K562 (cell line): ENCODE results near the gene FAAH. TPM values are rescaled to one million over a fixed set of nuclear protein-coding genes. Genes with fewer than 3 reads are reported as not detected.

Source experiments
- CXXC5 ChIP-seq: fragments of 250-450 bp; sonication (Bioruptor Pico); IDR thresholded peaks from 2 replicates; pipeline ENCODE4 v1.8.0; 2022; ENCODE audit warnings: inconsistent platforms, mild to moderate bottlenecking, moderate library complexity
- DPF2 ChIP-seq: fragments of 450-650 bp; IDR thresholded peaks from 2 replicates; pipeline ENCODE4 v1.6.1; 2016
- E2F3 ChIP-seq: fragments of 250-450 bp; sonication (Bioruptor Pico); IDR thresholded peaks from 2 replicates; pipeline ENCODE4 v1.4.0; 2020; ENCODE audit warnings: mild to moderate bottlenecking
- FOSL1 ChIP-seq: fragments of 200-800 bp; sonication (Bioruptor generic); conservative IDR thresholded peaks from 2 replicates; pipeline ENCODE4 v1.6.1; 2016; ENCODE audit warnings: missing genetic modification characterization, missing compliant biosample characterization
- HDAC1 ChIP-seq, 2 experiments: fragments of 450-650 bp; IDR thresholded peaks; 2 replicates each; pipeline ENCODE4 v1.6.1; 2016 to 2017; ENCODE audit warnings: inconsistent platforms in 1 of 2, mild to moderate bottlenecking in 1 of 2, moderate library complexity in 1 of 2
- HSF4 ChIP-seq: fragments of 250-450 bp; sonication (Bioruptor Pico); IDR thresholded peaks from 2 replicates; pipeline ENCODE4 v2.1.2; 2022; ENCODE audit warnings: mild to moderate bottlenecking, moderate library complexity, borderline replicate concordance
- JUNB ChIP-seq: fragments of 450-650 bp; formaldehyde crosslinking; conservative IDR thresholded peaks from 2 replicates; pipeline ENCODE4 v1.4.0; 2020; ENCODE audit warnings: mild to moderate bottlenecking
- L3MBTL2 ChIP-seq: fragments of 450-650 bp; IDR thresholded peaks from 2 replicates; pipeline ENCODE4 v1.6.1; 2016; ENCODE audit warnings: mild to moderate bottlenecking, moderate library complexity
- MAZ ChIP-seq, 2 experiments: fragments of 450-650 bp in 1 of 2; sonication (generic) in 1 of 2; formaldehyde crosslinking; IDR thresholded peaks in 1 of 2; conservative IDR thresholded peaks in 1 of 2; 2 replicates each; pipeline versions ENCODE4 v1.4.0 to v1.5.0; 2020; ENCODE audit warnings: mild to moderate bottlenecking in 1 of 2, missing genetic modification reagents in 1 of 2
- SMAD3 ChIP-seq: fragments of 450-650 bp; formaldehyde crosslinking; conservative IDR thresholded peaks from 2 replicates; pipeline ENCODE4 v1.4.0; 2020; ENCODE audit warnings: mild to moderate bottlenecking
- ZBED1 ChIP-seq: IDR thresholded peaks from 2 replicates; pipeline ENCODE4 v1.6.1; 2014
- ZNF224 ChIP-seq: sonication (generic); formaldehyde crosslinking; IDR thresholded peaks from 2 replicates; pipeline ENCODE4 v1.8.0; 2022; ENCODE audit warnings: mild to moderate bottlenecking, missing genetic modification reagents
- ZNF282 ChIP-seq: sonication (generic); formaldehyde crosslinking; IDR thresholded peaks from 2 replicates; pipeline ENCODE4 v1.8.1; 2023; ENCODE audit warnings: missing genetic modification reagents
- ZNF583 ChIP-seq: fragments of 250-450 bp; sonication (Bioruptor Pico); IDR thresholded peaks from 2 replicates; pipeline ENCODE4 v1.4.0; 2020
- polyA plus RNA-seq, 8 experiments: library from polyadenylated mRNA; depleted of rRNA in 4 of 8; stranded (reverse) in 5 of 8; unstranded in 3 of 8; fragments of >200 nt; fragmentation: Nextera tagmentation in 2 of 8; fragmentation: Illumina TruSeq in 1 of 8; extraction: Ambion mirVana in 2 of 8; extraction: Trizol in 1 of 8; gene quantifications; 2 replicates each; pipeline versions ENCODE4 v1.2.1 to v1.2.3, GENCODE V29; 2011 to 2014; ENCODE audit warnings: inconsistent platforms in 1 of 8, missing spikeins in 1 of 8
- total RNA-seq, 7 experiments: library from RNA; depleted of rRNA in 6 of 7; stranded (reverse); fragments of >200 nt in 6 of 7; fragmentation: Illumina TruSeq in 2 of 7; extraction: Trizol in 2 of 7; gene quantifications; 2 replicates each; pipeline versions ENCODE4 v1.2.1 to v1.2.3, GENCODE V29; 2011 to 2021; ENCODE audit warnings: low replicate concordance in 1 of 7
- TF ChIP-seq, protein P1 (sequence below): fragments of 450-650 bp; formaldehyde crosslinking; IDR thresholded peaks from 2 replicates; pipeline ENCODE4 v1.4.0; 2020; ENCODE audit warnings: mild to moderate bottlenecking, moderate library complexity
- TF ChIP-seq, protein P2 (sequence below), 2 experiments: IDR thresholded peaks; 2 replicates each; pipeline ENCODE4 v1.6.1; 2012; ENCODE audit warnings: improper control_type of control experiment in 2 of 2, low read depth in 2 of 2, low read length in 2 of 2, borderline replicate concordance in 1 of 2
- TF ChIP-seq, protein P3 (sequence below): sonication (generic); formaldehyde crosslinking; IDR thresholded peaks from 2 replicates; pipeline ENCODE4 v1.8.0; 2023; ENCODE audit warnings: missing genetic modification reagents, mild to moderate bottlenecking, borderline replicate concordance

Gene FAAH
- total and polyA plus RNA-seq, 9 of the 15 experiments (the other 6 are each of a cell fraction or from before 2014, with no cell fraction given): 0.06 to 1.1 (median 0.32) TPM

DNA sequence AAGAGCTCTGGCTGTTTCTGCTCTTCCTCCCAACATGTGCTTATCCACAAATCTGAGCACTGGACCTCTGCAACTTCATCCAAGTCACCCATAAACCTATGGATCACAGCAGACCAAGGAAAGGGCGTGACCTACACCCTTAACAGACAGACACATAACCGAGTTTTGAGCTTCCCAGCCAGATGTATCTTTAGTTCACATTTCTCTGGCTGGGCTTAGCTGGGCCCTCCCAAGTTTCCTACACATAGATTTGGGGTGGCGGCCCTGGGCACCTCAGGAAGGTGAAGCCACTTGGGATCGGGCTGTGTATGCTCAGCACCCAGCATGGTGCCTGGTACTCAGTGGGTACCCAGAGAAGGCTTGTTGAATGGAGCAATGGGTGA lies 26.4 kb downstream of the FAAH start (continued):
- TF ChIP-seq, protein P1, sequence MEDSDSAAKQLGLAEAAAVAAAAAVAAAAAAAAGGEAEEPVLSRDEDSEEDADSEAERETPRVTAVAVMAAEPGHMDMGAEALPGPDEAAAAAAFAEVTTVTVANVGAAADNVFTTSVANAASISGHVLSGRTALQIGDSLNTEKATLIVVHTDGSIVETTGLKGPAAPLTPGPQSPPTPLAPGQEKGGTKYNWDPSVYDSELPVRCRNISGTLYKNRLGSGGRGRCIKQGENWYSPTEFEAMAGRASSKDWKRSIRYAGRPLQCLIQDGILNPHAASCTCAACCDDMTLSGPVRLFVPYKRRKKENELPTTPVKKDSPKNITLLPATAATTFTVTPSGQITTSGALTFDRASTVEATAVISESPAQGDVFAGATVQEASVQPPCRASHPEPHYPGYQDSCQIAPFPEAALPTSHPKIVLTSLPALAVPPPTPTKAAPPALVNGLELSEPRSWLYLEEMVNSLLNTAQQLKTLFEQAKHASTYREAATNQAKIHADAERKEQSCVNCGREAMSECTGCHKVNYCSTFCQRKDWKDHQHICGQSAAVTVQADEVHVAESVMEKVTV (CRISPR knock-in tag): 0 out of 2 replicates have a peak, but pooled peaks have one; percentile 17
- TF ChIP-seq DPF2: peak; percentile 19; the same call in 1 of the 2 replicates
- 0 out of 2 replicates have a peak, but pooled peaks have one; percentile 59 for TF ChIP-seq ZNF583
- TF ChIP-seq HSF4 (CRISPR knock-in tag): no peak
- no peak for TF ChIP-seq ZNF282 (CRISPR knock-in tag)
- TF ChIP-seq, protein P2, sequence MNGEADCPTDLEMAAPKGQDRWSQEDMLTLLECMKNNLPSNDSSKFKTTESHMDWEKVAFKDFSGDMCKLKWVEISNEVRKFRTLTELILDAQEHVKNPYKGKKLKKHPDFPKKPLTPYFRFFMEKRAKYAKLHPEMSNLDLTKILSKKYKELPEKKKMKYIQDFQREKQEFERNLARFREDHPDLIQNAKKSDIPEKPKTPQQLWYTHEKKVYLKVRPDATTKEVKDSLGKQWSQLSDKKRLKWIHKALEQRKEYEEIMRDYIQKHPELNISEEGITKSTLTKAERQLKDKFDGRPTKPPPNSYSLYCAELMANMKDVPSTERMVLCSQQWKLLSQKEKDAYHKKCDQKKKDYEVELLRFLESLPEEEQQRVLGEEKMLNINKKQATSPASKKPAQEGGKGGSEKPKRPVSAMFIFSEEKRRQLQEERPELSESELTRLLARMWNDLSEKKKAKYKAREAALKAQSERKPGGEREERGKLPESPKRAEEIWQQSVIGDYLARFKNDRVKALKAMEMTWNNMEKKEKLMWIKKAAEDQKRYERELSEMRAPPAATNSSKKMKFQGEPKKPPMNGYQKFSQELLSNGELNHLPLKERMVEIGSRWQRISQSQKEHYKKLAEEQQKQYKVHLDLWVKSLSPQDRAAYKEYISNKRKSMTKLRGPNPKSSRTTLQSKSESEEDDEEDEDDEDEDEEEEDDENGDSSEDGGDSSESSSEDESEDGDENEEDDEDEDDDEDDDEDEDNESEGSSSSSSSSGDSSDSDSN (IDR thresholded peaks at IDR 0.05; ENCODE audit: borderline replicate concordance in 1 of 2, low read depth in 2 of 2, low read length in 2 of 2): 0 out of 4 replicates have a peak, but pooled peaks of 1 of the 2 experiments have one; percentile 50
- 0 out of 2 replicates have a peak, but pooled peaks have one; percentile 1 for TF ChIP-seq L3MBTL2
- 0 out of 2 replicates have a peak, but pooled peaks have one; percentile 23 for TF ChIP-seq E2F3 (CRISPR knock-in tag)
- TF ChIP-seq SMAD3 (CRISPR knock-in tag): 0 out of 2 replicates have a peak, but pooled peaks have one; percentile 24
- TF ChIP-seq ZBED1: no peak
- TF ChIP-seq, protein P3, sequence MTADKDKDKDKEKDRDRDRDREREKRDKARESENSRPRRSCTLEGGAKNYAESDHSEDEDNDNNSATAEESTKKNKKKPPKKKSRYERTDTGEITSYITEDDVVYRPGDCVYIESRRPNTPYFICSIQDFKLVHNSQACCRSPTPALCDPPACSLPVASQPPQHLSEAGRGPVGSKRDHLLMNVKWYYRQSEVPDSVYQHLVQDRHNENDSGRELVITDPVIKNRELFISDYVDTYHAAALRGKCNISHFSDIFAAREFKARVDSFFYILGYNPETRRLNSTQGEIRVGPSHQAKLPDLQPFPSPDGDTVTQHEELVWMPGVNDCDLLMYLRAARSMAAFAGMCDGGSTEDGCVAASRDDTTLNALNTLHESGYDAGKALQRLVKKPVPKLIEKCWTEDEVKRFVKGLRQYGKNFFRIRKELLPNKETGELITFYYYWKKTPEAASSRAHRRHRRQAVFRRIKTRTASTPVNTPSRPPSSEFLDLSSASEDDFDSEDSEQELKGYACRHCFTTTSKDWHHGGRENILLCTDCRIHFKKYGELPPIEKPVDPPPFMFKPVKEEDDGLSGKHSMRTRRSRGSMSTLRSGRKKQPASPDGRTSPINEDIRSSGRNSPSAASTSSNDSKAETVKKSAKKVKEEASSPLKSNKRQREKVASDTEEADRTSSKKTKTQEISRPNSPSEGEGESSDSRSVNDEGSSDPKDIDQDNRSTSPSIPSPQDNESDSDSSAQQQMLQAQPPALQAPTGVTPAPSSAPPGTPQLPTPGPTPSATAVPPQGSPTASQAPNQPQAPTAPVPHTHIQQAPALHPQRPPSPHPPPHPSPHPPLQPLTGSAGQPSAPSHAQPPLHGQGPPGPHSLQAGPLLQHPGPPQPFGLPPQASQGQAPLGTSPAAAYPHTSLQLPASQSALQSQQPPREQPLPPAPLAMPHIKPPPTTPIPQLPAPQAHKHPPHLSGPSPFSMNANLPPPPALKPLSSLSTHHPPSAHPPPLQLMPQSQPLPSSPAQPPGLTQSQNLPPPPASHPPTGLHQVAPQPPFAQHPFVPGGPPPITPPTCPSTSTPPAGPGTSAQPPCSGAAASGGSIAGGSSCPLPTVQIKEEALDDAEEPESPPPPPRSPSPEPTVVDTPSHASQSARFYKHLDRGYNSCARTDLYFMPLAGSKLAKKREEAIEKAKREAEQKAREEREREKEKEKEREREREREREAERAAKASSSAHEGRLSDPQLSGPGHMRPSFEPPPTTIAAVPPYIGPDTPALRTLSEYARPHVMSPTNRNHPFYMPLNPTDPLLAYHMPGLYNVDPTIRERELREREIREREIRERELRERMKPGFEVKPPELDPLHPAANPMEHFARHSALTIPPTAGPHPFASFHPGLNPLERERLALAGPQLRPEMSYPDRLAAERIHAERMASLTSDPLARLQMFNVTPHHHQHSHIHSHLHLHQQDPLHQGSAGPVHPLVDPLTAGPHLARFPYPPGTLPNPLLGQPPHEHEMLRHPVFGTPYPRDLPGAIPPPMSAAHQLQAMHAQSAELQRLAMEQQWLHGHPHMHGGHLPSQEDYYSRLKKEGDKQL (CRISPR knock-in tag): no peak
- TF ChIP-seq JUNB (CRISPR knock-in tag): no peak
- 0 out of 2 replicates have a peak, but pooled peaks have one; percentile 16 for TF ChIP-seq CXXC5
- no peak for TF ChIP-seq FOSL1 (tag)
- no peak for TF ChIP-seq ZNF224 (CRISPR knock-in tag)
- peak in 1 of 2 experiments; percentile 5; a peak in 1 of 4 replicates for TF ChIP-seq HDAC1 (IDR thresholded peaks at IDR 0.05)
- 0 out of 4 replicates have a peak, but pooled peaks of 1 of the 2 experiments have one; percentile 23 for TF ChIP-seq MAZ (CRISPR knock-in tag; conservative IDR thresholded peaks at IDR 0.05 in 1 of 2, IDR thresholded peaks at IDR 0.05 in 1 of 2)
